ENCODE measurements around the gene FAM219B.
A peak's percentile ranks its signal among the peaks of the same experiment; 100 is the strongest.

The FAM219B gene

DNA sequence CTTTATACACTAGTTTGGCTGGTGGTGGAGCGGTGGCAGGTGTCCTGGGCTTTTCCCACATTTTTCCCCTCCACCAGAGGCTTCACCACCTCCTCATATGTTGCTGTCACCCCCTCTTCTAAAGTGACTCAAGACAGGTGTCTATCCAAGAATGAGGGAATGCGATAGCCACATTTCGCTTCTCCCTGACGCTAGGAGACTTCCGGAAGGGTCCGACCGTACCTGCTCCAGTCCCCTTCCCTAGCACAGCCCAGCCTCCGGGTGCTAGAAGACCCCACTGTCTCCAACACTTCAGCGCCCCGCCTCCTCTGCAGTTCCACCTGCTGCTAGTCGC, 34.0 kb downstream of the FAM219B start:
- no peak for DNase-seq

DNA sequence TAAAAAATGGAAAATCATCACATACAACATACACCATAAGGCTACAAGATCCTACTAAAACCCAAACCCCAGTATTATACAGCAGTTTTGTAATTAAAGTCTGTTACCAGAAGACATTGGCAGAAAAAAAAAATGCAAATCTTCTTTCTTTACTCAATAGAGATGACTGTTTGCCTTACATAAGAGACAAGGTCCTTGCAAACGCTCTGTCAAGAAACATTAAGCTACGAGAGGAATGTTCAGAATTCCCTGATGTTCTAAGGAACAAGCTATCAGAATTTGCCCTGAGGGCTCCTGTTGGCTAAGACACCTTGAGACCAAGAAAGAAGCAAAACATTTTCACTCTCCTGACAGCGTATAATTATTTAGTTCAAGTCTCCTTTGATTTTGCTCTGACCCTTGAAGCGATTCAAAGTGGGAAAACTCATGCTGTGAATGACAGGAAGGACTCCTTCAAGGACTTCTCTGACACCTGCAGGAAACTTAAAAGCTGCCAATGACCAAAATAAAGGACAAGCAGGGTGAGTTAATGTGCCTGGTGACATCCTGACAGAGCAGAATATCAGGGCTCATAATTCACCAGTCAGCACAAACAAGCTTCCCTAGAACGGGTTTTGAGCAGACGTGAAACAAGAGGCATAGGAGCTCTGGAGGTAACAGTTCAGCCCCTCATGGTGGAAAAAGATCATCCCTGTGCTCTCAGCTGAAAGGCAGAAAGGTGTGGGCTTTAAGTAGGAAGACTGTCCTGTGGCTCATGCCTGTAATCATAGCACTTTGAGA, 36.0 kb downstream of the FAM219B start:
- no peak for DNase-seq

DNA sequence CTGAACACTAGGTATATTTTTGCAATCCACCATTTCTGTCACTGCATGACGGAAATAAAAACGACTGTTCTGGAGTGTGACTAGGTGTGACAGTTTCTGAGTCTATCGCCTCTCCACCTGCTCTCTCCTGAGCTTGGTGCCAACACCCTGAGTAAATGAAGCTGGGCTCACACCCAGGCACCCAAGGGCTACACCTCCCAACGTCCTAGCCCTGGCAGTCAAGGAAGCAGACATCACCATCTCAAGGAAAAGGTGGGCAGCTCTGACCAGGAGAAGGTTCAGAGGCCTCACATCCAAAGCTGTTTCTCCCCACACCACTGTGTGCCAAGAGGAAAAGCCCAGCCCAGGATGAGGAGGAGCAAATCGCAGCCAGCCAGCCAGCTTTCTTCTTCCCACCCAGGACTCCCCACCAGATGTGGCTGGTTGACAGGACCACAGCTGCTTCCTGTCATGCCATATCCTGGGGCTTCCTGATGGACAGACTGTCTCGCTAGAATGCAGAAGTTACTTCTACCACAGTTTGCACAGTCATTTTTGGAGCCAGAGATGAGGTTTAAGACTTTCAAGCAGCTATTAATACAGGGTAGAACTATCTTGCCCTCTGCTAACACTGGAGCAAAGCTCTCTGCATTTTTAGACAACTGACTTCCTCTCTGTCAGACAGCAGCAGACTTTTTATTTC, 36.8 kb downstream of the FAM219B start:
- DNase-seq: peak; percentile 45 to 57

GRCh38 chr15:74869372-74869725, 37.3 kb downstream of the FAM219B start:
- DNase-seq: no peak

GRCh38 chr15:74868059-74868458, 38.6 kb downstream of the FAM219B start:
- peak in 1 of 2 donors; percentile 28 for DNase-seq

DNA sequence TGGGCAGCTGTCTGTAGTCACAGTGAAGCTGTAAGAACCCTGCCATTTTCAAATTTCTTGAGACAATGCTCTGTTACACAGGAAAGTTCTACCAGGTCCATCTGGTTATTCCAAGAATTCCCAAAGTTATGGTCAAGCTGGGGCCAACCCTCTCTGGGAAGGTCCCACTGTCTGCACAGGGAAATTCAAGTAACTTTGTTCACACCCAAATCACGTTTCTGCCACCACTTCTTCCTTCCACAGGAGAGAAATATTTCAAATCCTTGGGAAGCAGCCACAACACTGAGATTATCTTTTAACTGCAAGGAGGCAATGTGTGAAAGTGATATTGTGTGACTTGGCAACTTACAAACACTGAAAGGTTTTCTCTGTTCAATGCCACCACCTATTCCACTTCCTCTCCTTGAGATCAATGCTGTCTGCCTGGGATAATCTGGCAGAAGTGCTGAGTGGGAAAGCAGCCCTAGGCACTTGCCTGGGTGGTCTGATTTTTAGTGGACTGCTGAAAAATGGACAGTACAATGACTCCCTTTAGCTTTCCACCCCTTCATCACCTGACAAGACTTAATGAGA, 39.1 kb downstream of the FAM219B start:
- DNase-seq: no peak

DNA sequence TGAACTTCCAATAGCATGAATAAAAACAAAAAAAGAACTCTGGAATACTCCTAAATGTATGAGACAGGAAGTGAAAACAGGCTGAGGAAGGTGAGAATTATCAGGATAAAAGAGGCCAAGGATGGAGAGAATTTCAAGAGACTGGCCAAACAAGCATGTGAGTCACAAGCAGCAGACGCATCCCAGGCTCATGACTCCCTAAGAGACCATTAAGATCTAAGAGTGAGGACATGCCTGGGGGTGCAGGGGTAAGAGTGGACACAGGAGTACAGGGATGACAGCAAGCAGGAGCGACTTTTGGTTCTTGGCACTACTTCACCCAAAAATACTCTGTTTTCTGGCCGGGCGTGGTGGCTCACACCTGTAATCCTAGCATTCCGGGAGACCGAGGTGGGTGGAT, 40.6 kb downstream of the FAM219B start:
- DNase-seq: no peak

- no peak for DNase-seq
Observed at GRCh38 chr15:74865316-74865715, 41.3 kb downstream of the FAM219B start.

DNA sequence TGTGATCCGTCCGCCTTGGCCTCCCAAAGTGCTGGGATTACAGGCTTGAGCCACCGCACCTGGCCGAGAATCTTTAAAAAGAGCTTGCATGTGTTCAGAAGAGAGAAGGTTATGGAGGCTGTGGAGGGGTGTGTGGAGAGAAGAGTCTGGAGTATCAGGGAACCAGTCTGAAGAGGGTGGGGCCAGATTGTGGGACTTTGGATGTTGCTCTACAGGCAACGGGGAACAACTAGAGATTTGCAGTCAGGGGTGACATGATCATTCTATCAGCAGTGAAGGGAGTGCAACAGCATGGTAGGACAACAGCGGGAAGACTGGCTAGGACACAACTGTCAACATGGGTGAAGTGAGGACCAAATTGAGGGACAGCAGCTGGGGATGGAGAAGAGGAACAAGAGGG, 42.4 kb downstream of the FAM219B start:
- no peak for DNase-seq

DNA sequence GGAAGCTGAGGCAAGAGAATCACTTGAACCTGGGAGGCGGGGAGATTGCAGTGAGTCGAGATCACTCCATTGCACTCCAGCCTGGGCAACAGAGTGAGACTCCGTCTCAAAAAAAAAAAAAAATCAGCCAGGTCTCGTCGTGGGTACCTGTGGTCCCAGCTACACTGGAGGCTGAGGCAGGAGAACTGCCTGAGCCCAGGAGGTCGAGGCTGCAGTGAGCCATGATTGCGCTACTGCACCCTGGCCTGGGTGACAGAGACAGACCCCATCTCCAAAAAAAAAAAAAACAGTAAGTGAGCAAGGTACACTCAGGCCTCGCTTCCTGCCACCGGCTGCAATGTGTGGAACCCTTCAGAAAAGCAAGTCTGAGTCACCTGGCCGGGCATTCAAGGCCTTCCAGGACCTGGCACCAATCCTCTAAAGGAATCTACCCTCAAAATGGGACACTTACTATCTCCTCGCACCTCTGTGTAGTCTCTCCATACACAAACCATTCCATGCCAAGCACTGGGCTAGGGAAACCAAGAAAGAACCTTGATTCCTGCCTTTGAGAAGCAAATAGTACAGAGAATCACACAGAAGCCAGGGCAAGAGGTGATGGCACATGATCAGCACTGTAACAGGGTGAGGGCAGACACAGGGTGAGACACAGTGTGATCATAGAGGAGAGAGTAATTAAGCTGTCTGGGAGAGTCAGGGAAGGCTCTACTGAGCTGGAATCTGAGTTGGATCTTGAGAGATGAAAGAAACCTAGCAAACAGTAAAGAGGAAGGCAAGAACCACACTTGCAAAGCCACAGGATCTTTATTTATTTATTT, 43.2 kb downstream of the FAM219B start:
- DNase-seq: no peak

- DNase-seq: no peak
Observed at GRCh38 chr15:74858369-74858740, 48.3 kb downstream of the FAM219B start.

- no peak for DNase-seq
Observed at GRCh38 chr15:74857671-74858368, 48.8 kb downstream of the FAM219B start.

DNA sequence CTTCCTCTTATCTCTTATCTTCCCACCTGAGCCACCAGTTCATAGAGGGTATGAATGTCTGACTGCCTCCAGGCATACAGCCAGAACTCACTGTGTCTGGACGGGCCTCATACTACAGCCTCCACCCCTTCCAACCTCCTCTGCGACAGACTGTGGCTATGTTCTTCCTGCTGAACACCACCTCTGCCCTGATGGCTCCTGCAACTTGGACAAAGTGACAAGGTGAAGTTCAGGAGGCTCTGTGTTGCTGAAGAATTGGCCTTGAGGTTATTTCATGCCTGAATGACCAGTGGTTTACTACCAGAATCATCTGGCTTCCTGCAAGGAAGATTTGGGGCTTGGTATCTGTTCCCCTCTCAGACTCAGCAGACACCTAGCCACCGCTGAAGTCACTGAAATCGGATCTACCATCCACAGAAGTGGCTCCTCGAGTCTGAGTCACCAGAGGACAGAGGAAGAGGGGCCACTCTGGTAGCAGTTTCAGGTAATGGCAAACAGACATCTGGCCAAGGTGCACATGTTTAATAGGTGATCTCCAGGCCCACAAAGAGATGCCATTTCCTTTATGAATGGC, 49.5 kb downstream of the FAM219B start:
- DNase-seq: no peak

GRCh38 chr15:74856537-74856936, 50.1 kb downstream of the FAM219B start:
- DNase-seq: no peak

GRCh38 chr15:74855857-74856256, 50.8 kb downstream of the FAM219B start:
- no peak for DNase-seq

GRCh38 chr15:74854453-74855022, 52.1 kb downstream of the FAM219B start:
- no peak for DNase-seq

GRCh38 chr15:74851960-74852359, 54.7 kb downstream of the FAM219B start:
- DNase-seq: no peak

GRCh38 chr15:74850393-74850792, 56.3 kb downstream of the FAM219B start:
- no peak for DNase-seq
